NT2/D1 (cell line): ENCODE data around the gene NADK2.

Source experiments
- DNase-seq: peaks from one replicate; pipeline ENCODE4 v3.0.0-alpha.2; 2011; ENCODE audit warnings: low read depth, low spot score
- H3K27me3 ChIP-seq: 2 replicates; pipeline ENCODE4 v1.6.0; 2011; ENCODE audit warnings: mild to moderate bottlenecking; ENCODE audit not compliant: insufficient read length, insufficient read depth
- H3K36me3 ChIP-seq: 2 replicates; pipeline ENCODE4 v1.6.1; 2011; ENCODE audit warnings: mild to moderate bottlenecking, low read length, mixed read lengths; ENCODE audit not compliant: insufficient read depth, insufficient read length
- H3K4me1 ChIP-seq: 2 replicates; pipeline ENCODE4 v1.5.1; 2011; ENCODE audit not compliant: insufficient read depth, insufficient read length
- H3K4me3 ChIP-seq: 2 replicates; pipeline ENCODE4 v1.5.1; 2011; ENCODE audit warnings: low read depth; ENCODE audit not compliant: insufficient read length
- H3K9ac ChIP-seq: 2 replicates; pipeline ENCODE4 v1.6.0; 2011; ENCODE audit warnings: low read depth; ENCODE audit not compliant: insufficient read length
- H3K9me3 ChIP-seq: 2 replicates; pipeline ENCODE4 v1.5.1; 2011; ENCODE audit warnings: mild to moderate bottlenecking, low read length; ENCODE audit not compliant: insufficient read depth
- SUZ12 ChIP-seq: IDR thresholded peaks from 2 replicates; pipeline ENCODE4 v1.6.1; 2011; ENCODE audit not compliant: insufficient read length, insufficient read depth; ENCODE audit errors: extremely low read depth
- YY1 ChIP-seq: IDR thresholded peaks from 2 replicates; pipeline ENCODE4 v1.6.1; 2011; ENCODE audit not compliant: insufficient read length, insufficient read depth
- ZNF274 ChIP-seq: IDR thresholded peaks from 2 replicates; pipeline ENCODE4 v1.6.1; 2011; ENCODE audit warnings: mild to moderate bottlenecking, low read depth, low read length

The NADK2 gene

DNA sequence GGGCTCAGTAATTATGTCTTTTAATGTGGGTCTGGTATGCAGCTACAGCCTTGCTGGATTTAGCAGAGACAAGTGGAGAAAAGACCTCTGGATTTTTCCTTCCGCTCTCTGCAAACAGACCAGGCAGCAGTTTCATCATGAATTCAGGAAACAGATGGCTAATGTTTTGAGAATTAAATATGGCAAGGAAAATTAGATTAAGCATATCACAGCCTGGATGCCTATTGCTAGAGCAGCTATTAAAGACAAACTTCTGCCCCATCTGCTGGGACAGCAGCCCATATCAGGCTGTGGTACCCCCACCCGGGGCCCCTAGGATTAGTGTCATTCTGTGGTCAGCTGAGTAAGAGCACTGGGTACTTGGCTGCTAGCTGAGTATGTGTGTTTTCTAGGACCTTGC, 83.6 kb downstream of the NADK2 start:
- Histone ChIP-seq H3K27me3 (no peaks in the 10 kb centered on the region), H3K4me3 (no peak overlapping the region), H3K36me3 (peaks cover 97% of the 10 kb centered on the region), H3K4me1 (no peaks in the 10 kb centered on the region), H3K9ac (no peak overlapping the region), H3K9me3 (no peaks in the 10 kb centered on the region)
- TF ChIP-seq SUZ12 = no peak
- no peak for TF ChIP-seq YY1
- TF ChIP-seq ZNF274 = no peak
- DNase-seq = no peak

DNA sequence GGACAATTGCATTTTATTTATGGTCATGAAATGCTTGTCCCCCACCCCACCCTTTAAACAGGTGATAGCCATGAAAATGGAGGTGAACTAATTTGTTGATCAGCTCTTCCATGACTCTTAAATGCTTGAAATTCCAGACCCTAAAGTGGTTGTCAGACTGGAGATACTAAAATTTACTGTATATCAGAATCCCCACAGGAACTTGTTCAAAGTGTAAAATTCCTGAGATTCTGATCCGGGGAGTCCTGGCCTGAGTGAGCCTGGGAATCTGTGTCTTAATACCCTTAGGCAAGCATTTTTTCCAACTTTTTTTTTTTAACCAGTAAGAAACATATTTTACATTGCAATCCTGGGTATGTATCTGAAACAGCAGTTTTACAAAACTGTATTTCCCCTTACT, 85.1 kb downstream of the NADK2 start:
- no peak for DNase-seq
- H3K9ac ChIP-seq = no peak overlapping the region
- TF ChIP-seq YY1 = no peak
- TF ChIP-seq ZNF274 = no peak
- no peak for TF ChIP-seq SUZ12
- no peaks in the 10 kb centered on the region for H3K4me1 ChIP-seq
- H3K27me3 ChIP-seq = no peaks in the 10 kb centered on the region
- no peaks in the 10 kb centered on the region for H3K9me3 ChIP-seq
- no peak overlapping the region for H3K4me3 ChIP-seq
- peaks cover 83% of the 10 kb centered on the region for H3K36me3 ChIP-seq

DNA sequence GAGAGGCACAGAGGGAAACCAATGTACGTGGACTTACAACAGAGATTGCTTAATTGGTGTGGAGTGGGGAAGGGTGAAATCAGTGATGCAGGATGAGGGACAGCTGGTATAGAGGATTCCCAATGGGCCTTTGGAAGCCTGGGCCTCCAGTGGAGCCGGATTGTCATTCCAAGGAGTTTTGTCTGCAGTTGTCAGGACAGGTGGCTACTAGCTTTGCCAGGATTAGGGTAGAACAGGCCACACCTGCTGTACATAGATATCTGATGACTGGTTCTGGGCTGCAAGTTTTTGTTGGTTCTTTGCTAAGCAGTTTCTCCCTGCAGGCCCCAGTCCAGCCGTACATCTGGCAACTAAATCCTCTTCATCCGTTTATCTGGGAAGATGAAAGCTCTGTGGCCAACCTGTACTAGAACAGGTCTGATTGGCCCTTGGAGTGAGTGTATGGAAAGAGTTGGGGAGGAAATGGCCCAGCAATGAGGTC, 85.6 kb downstream of the NADK2 start:
- Histone ChIP-seq H3K4me1 (no peaks in the 10 kb centered on the region), H3K9me3 (no peaks in the 10 kb centered on the region), H3K36me3 (peaks cover 78% of the 10 kb centered on the region), H3K4me3 (no peak overlapping the region), H3K9ac (no peak overlapping the region), H3K27me3 (no peaks in the 10 kb centered on the region)
- TF ChIP-seq SUZ12 (no peak), YY1 (no peak), ZNF274 (no peak)
- DNase-seq = no peak

DNA sequence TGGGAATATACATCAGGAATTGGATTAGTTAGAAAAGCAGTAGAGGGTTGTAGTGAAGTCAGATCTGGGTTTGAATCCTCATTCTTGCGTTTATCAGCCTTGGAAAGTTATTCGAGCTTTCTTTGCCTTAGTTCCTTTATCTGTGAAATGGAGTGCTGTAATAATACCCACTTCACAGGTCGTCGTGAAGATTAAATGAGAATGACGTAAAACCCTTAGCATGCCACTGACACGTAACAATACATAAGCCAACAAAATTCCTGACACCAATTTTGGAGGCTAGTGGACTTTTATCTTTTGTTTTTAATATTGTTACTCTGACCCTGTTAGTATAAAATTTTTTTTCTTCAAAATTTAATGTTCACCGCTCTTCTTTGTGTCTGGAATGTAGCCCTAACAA, 86.4 kb downstream of the NADK2 start:
- Histone ChIP-seq H3K36me3 (peaks cover 72% of the 10 kb centered on the region), H3K9me3 (no peaks in the 10 kb centered on the region), H3K9ac (no peak overlapping the region), H3K4me1 (no peaks in the 10 kb centered on the region), H3K27me3 (no peaks in the 10 kb centered on the region), H3K4me3 (no peak overlapping the region)
- no peak for DNase-seq
- TF ChIP-seq SUZ12 = no peak
- TF ChIP-seq YY1 = no peak
- TF ChIP-seq ZNF274 = no peak

DNA sequence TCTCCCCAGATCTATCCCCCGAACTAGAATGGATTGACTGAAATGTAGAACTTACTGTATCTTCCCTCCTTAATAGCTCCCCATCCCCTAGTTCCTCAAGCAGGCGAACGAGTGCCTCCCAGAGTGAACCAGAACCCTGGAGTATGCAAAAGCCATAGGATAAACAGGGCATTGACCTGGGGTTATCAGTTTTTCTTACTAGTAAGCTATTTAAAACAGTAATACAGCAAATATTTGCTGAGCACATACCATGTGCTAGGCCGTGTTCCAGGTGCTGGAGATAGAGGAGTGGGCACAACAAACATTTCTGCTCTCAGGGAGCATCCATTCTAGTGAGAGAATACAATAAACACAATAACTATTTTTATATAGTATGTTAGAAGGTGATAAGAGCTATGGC, 88.0 kb downstream of the NADK2 start:
- no peaks in the 10 kb centered on the region for H3K9me3 ChIP-seq
- no peak for DNase-seq
- H3K27me3 ChIP-seq = no peaks in the 10 kb centered on the region
- H3K4me3 ChIP-seq = no peak overlapping the region
- no peaks in the 10 kb centered on the region for H3K4me1 ChIP-seq
- H3K36me3 ChIP-seq = peaks cover 56% of the 10 kb centered on the region
- H3K9ac ChIP-seq = no peak overlapping the region
- TF ChIP-seq SUZ12 (no peak), YY1 (no peak), ZNF274 (no peak)

DNA sequence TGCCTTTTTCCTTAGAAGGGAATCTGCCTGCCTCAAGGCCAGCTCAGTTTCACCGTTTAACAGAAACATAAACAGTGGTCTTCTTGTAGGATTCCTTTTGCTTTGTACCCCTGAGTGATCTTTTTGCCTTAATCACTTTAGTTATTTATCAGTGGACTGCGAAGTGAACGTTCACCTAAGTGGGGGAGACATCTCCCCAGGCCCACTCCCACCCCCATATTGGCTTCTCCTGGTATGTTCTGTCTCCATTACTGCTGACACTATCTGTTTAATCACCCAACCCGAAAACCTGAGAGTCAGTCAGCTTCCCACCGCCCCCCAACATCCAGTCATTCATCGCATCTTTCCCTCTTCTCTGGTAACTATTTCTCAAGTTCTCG, 88.4 kb downstream of the NADK2 start:
- Histone ChIP-seq H3K4me3 (peak overlapping the region; percentile 10), H3K27me3 (no peaks in the 10 kb centered on the region), H3K9me3 (no peaks in the 10 kb centered on the region), H3K9ac (no peak overlapping the region), H3K36me3 (peaks cover 52% of the 10 kb centered on the region), H3K4me1 (no peaks in the 10 kb centered on the region)
- no peak for TF ChIP-seq YY1
- TF ChIP-seq ZNF274 = no peak
- no peak for TF ChIP-seq SUZ12
- no peak for DNase-seq

DNA sequence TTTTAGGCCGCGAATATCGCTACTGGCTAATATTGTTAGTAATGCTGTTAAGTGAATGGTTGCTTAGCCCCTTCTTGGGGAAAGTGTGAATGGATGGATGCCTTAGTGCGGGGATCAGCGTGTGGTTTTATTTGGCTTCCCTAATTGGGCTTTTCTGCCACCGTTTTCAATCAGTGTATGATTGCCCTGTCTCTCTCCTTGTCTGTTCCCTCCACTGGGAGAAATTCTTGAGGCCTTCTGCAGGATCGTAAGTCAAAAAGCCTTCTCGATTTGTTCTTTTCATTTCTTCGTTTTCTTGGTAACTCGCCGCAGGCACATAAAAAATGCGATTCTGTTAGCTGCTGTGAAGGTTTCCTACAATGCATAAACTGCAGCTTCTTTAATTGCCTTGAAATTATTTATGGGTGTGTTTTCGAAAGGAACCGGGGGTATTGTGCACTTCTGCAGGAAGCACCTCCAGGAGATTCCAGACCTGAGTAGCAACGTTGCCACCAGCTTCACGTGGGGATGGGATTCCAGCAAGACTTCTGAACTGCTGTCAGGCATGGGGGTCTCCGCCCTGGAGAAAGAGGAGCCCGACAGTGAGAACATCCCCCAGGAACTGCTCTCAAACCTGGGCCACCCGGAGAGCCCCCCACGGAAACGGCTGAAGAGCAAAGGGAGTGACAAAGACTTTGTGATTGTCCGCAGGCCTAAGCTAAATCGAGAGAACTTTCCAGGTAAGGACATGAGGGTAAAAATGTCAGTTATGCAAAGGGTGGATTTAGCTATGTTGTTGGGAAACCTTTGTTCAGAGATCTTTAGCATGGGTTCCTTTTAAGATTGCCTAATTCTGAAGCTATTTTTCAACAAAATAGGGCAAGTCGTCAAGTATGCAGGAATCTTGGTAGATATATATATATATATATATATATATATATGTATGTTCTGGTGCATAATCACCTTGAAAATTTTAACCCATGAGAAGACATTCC, 89.1 kb downstream of the NADK2 start:
- Histone ChIP-seq H3K9me3 (no peaks in the 10 kb centered on the region), H3K9ac (peak overlapping the region; percentile 73), H3K27me3 (no peaks in the 10 kb centered on the region), H3K36me3 (peaks cover 46% of the 10 kb centered on the region), H3K4me3 (peak overlapping the region; percentile 79), H3K4me1 (no peaks in the 10 kb centered on the region)
- DNase-seq = no peak
- TF ChIP-seq YY1 = no peak
- no peak for TF ChIP-seq SUZ12
- TF ChIP-seq ZNF274 = no peak
